Trophoblast cell (in vitro differentiated cells and primary cell): ENCODE data around the gene AGBL1.

Source experiments
- DNase-seq, 2 donors: peaks; one replicate each; pipeline ENCODE4 v3.0.0-alpha.2; 2016
- H2AFZ ChIP-seq: 2 replicates; pipeline ENCODE4 v1.6.1; 2013; ENCODE audit warnings: low read length, moderate library complexity, mild to moderate bottlenecking; ENCODE audit not compliant: insufficient read depth, poor library complexity
- H2AK5ac ChIP-seq: 2 replicates; pipeline ENCODE4 v1.6.1; 2013; ENCODE audit warnings: mild to moderate bottlenecking, low read length
- H2BK120ac ChIP-seq: 2 replicates; pipeline ENCODE4 v1.6.1; 2013; ENCODE audit warnings: low read length, mild to moderate bottlenecking, moderate library complexity; ENCODE audit not compliant: insufficient read depth, poor library complexity
- H2BK12ac ChIP-seq: 2 replicates; pipeline ENCODE4 v1.6.1; 2013; ENCODE audit warnings: mild to moderate bottlenecking, low read length, moderate library complexity
- H2BK5ac ChIP-seq: 2 replicates; pipeline ENCODE4 v1.6.1; 2013; ENCODE audit warnings: low read length, low read depth, moderate library complexity, mild to moderate bottlenecking; ENCODE audit not compliant: poor library complexity
- H3K14ac ChIP-seq: 2 replicates; pipeline ENCODE4 v1.6.1; 2013; ENCODE audit warnings: mild to moderate bottlenecking, low read length
- H3K18ac ChIP-seq: 2 replicates; pipeline ENCODE4 v1.6.1; 2013; ENCODE audit warnings: mild to moderate bottlenecking, low read length
- H3K23ac ChIP-seq: 2 replicates; pipeline ENCODE4 v1.6.1; 2013; ENCODE audit warnings: low read length
- H3K27ac ChIP-seq: 2 replicates; pipeline ENCODE4 v1.5.1; 2013; ENCODE audit warnings: low read depth, mild to moderate bottlenecking, inconsistent platforms, low read length, moderate library complexity
- H3K27me3 ChIP-seq: 2 replicates; pipeline ENCODE4 v1.6.1; 2013; ENCODE audit warnings: inconsistent platforms, mild to moderate bottlenecking, low read length, moderate library complexity; ENCODE audit not compliant: insufficient read depth
- H3K36me3 ChIP-seq, 2 experiments: 1 replicate in 1 of 2; 2 replicates in 1 of 2; pipeline ENCODE4 v1.6.1; 2013; ENCODE audit warnings: low read length in 2 of 2, mild to moderate bottlenecking in 2 of 2, moderate library complexity in 1 of 2; ENCODE audit not compliant: insufficient read depth in 2 of 2, control insufficient read depth in 1 of 2
- H3K4ac ChIP-seq: 2 replicates; pipeline ENCODE4 v1.6.1; 2013; ENCODE audit warnings: low read depth, mild to moderate bottlenecking, low read length, moderate library complexity
- H3K4me1 ChIP-seq, 2 experiments: 1 replicate in 1 of 2; 2 replicates in 1 of 2; pipeline ENCODE4 v1.6.1; 2013; ENCODE audit warnings: low read length in 2 of 2, mild to moderate bottlenecking in 2 of 2, moderate library complexity in 1 of 2; ENCODE audit not compliant: insufficient read depth in 2 of 2, control insufficient read depth in 1 of 2
- H3K4me2 ChIP-seq: 2 replicates; pipeline ENCODE4 v1.6.1; 2013; ENCODE audit warnings: inconsistent platforms, mild to moderate bottlenecking, low read length, moderate library complexity
- H3K4me3 ChIP-seq: 2 replicates; pipeline ENCODE4 v1.5.1; 2013; ENCODE audit warnings: mild to moderate bottlenecking, low read depth, low read length, inconsistent platforms
- H3K79me1 ChIP-seq: one replicate; pipeline ENCODE4 v1.6.1; 2013; ENCODE audit warnings: low read length
- H3K79me2 ChIP-seq: 2 replicates; pipeline ENCODE4 v1.6.1; 2013; ENCODE audit warnings: low read length, mild to moderate bottlenecking; ENCODE audit not compliant: control insufficient read depth, insufficient read depth, poor library complexity
- H3K9ac ChIP-seq: 2 replicates; pipeline ENCODE4 v1.6.1; 2013; ENCODE audit warnings: mild to moderate bottlenecking, low read length
- H3K9me3 ChIP-seq: 2 replicates; pipeline ENCODE4 v1.6.1; 2013; ENCODE audit warnings: low read depth, mild to moderate bottlenecking, control low read depth, inconsistent platforms, low read length; ENCODE audit not compliant: insufficient read depth
- H4K12ac ChIP-seq: 2 replicates; pipeline ENCODE4 v1.6.1; 2013; ENCODE audit warnings: low read depth, mild to moderate bottlenecking, low read length, moderate library complexity
- H4K8ac ChIP-seq: 2 replicates; pipeline ENCODE4 v1.6.1; 2013; ENCODE audit warnings: low read depth, mild to moderate bottlenecking, low read length, moderate library complexity
- H4K91ac ChIP-seq: one replicate; pipeline ENCODE4 v1.6.1; 2013; ENCODE audit warnings: low read depth, mild to moderate bottlenecking, low read length, moderate library complexity
- WGBS: extraction: QIAGEN DNeasy Blood & Tissue Kit; methylation state at CpG from one replicate; pipeline ENCODE4 v1.1.7; 2013; ENCODE audit warnings: missing lambda C conversion rate; ENCODE audit not compliant: insufficient read length, insufficient coverage; ENCODE audit errors: extremely low coverage; 5-methylcytosine and 5-hydroxymethylcytosine counted together

AGBL1 gene

DNA sequence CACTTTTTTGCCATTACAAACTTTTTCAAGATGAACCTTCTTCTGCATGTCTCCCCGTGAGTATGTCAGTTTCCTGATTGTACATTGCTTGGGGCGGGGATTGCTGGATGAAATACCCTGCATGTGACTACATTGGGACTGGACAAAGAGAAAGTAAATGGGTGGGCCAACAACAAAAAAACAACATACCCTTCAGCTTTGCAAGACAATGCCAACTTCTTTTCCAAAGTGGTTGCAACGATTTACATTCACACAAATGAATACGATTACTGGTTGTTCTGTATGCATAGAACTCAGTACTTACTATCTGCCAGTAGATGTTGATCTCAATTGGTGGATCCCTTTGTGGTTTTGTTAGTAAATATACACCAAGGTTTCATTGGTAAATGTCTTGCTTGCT, 908.4 kb downstream of the AGBL1 start:
- no peaks in the 10 kb centered on the region for H3K36me3 ChIP-seq
- H3K18ac ChIP-seq, result no peak overlapping the region
- H3K4me3 ChIP-seq, result no peak overlapping the region
- DNase-seq, result no peak
- no peak overlapping the region for H2BK12ac ChIP-seq
- no peaks in the 10 kb centered on the region for H3K4me1 ChIP-seq
- H3K14ac ChIP-seq, result no peak overlapping the region
- H4K12ac ChIP-seq, result no peak overlapping the region
- WGBS, result no CpG with 5 or more reads among the region's 4 CpGs
- no peak overlapping the region for H4K8ac ChIP-seq
- H3K9ac ChIP-seq, result no peak overlapping the region
- no peak overlapping the region for H3K4me2 ChIP-seq
- no peak overlapping the region for H4K91ac ChIP-seq
- no peaks in the 10 kb centered on the region for H3K79me2 ChIP-seq
- no peaks in the 10 kb centered on the region for H3K9me3 ChIP-seq
- H3K79me1 ChIP-seq, result no peaks in the 10 kb centered on the region
- no peak overlapping the region for H2AFZ ChIP-seq
- no peak overlapping the region for H2BK5ac ChIP-seq
- H3K23ac ChIP-seq, result no peak overlapping the region
- H2BK120ac ChIP-seq, result no peak overlapping the region
- no peak overlapping the region for H2AK5ac ChIP-seq
- H3K27ac ChIP-seq, result no peak overlapping the region
- no peak overlapping the region for H3K4ac ChIP-seq
- no peaks in the 10 kb centered on the region for H3K27me3 ChIP-seq

DNA sequence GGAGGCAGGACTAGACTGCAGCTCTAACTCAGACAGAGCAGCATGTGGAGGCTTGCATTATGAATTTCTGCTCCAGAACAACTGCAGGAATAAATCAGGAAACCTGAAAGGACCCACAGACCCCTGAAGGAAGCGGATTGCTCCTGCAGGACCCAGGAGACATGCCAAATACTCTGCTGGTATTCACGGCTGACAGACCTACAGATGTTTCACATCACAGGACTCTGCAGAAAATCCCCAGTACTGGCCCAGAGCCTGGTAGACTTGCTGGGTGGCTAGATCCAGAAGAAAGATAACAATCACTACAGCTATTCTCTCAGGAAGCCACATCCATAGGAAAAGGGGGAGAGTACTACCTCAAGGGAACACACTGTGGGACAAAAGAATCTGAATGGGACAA, 942.1 kb downstream of the AGBL1 start:
- no peak overlapping the region for H2BK5ac ChIP-seq
- H3K79me1 ChIP-seq, result no peaks in the 10 kb centered on the region
- H3K4me3 ChIP-seq, result no peak overlapping the region
- no peak overlapping the region for H4K12ac ChIP-seq
- no peak for DNase-seq
- WGBS, result no CpG with 5 or more reads among the region's 2 CpGs
- H3K14ac ChIP-seq, result no peak overlapping the region
- no peak overlapping the region for H2AFZ ChIP-seq
- H2AK5ac ChIP-seq, result no peak overlapping the region
- H4K8ac ChIP-seq, result no peak overlapping the region
- H3K27me3 ChIP-seq, result no peaks in the 10 kb centered on the region
- H3K4ac ChIP-seq, result no peak overlapping the region
- H3K23ac ChIP-seq, result no peak overlapping the region
- H4K91ac ChIP-seq, result no peak overlapping the region
- H3K36me3 ChIP-seq, result no peaks in the 10 kb centered on the region
- no peak overlapping the region for H3K9ac ChIP-seq
- H3K9me3 ChIP-seq, result no peaks in the 10 kb centered on the region
- H3K79me2 ChIP-seq, result no peaks in the 10 kb centered on the region
- no peak overlapping the region for H3K4me2 ChIP-seq
- no peak overlapping the region for H3K18ac ChIP-seq
- no peak overlapping the region for H2BK120ac ChIP-seq
- peaks cover 0 to 2% of the 10 kb centered on the region in 2 experiments for H3K4me1 ChIP-seq
- no peak overlapping the region for H2BK12ac ChIP-seq
- H3K27ac ChIP-seq, result no peak overlapping the region

DNA sequence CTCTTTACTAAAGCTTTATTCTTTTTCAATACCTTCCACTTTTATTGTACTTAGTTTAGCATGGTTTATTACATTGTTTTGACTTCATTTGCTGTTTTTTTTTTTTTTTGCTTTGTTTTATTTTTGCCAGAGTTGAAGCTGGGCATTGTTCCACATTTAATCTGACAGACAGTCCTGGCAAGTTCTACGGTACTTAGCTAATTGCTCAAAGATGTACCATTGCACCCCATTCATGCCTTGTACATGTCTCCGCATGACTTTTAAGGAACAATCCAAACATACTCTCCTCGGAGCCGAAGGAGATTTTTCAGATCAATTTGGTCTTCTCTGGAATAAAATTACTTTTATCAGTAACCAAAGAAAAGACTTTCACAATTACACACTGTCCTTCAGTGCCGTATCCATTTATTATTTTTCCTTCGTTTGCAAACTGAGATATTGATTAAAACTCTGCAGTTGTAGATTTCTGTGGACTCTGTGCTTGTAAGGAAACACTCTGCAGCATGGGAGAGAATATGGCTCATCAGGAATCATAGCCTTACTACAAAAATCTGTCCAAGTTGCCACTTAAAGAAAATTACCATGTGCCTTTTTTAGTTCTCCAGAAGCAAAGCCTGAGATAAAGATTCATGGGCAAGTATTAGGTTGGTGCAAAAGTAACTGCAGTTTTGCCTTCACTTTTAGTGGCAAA, 952.0 kb downstream of the AGBL1 start:
- Histone ChIP-seq H4K12ac (no peak overlapping the region), H3K27me3 (no peaks in the 10 kb centered on the region), H3K36me3 (no peaks in the 10 kb centered on the region), H3K18ac (no peak overlapping the region), H3K79me2 (no peaks in the 10 kb centered on the region), H3K27ac (no peak overlapping the region), H2BK5ac (no peak overlapping the region), H3K23ac (no peak overlapping the region), H2BK12ac (no peak overlapping the region), H4K91ac (no peak overlapping the region), H3K9me3 (no peaks in the 10 kb centered on the region), H2BK120ac (no peak overlapping the region), H3K4ac (no peak overlapping the region), H3K4me2 (peak overlapping the region; percentile 40), H3K4me3 (no peak overlapping the region), H3K4me1 (no peaks in the 10 kb centered on the region), H2AFZ (no peak overlapping the region), H3K79me1 (no peaks in the 10 kb centered on the region), H2AK5ac (no peak overlapping the region), H4K8ac (no peak overlapping the region), H3K14ac (no peak overlapping the region), H3K9ac (no peak overlapping the region)
- no CpG with 5 or more reads among the region's 6 CpGs for WGBS
- DNase-seq, result no peak

DNA sequence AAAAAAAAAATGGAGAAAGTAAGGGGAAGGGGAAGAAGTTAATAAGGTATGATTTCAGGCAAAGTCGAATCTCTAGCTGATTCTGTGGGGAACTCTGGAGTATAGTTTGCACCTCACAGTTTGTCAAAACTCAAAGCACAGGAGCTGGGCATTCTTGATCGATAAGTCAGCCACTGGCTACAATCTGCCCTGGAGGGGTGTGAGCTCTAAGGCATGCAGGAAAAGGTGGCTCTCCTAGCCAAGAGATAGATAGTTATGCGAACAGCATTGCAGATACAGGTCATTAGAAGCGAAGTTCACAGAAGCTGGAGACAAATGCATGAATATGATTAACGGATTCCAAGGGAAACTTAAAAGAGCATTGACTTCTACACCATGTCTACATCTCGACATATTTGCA, 952.6 kb downstream of the AGBL1 start:
- Histone ChIP-seq H2AFZ (no peak overlapping the region), H2BK12ac (no peak overlapping the region), H4K91ac (no peak overlapping the region), H2BK120ac (no peak overlapping the region), H3K9me3 (no peaks in the 10 kb centered on the region), H2AK5ac (no peak overlapping the region), H3K4ac (no peak overlapping the region), H3K14ac (no peak overlapping the region), H3K79me1 (no peaks in the 10 kb centered on the region), H4K8ac (no peak overlapping the region), H3K4me2 (peak overlapping the region; percentile 40), H3K4me3 (no peak overlapping the region), H3K36me3 (no peaks in the 10 kb centered on the region), H3K18ac (no peak overlapping the region), H3K23ac (no peak overlapping the region), H3K9ac (no peak overlapping the region), H3K4me1 (no peaks in the 10 kb centered on the region), H2BK5ac (no peak overlapping the region), H3K79me2 (no peaks in the 10 kb centered on the region), H4K12ac (no peak overlapping the region), H3K27me3 (no peaks in the 10 kb centered on the region), H3K27ac (no peak overlapping the region)
- WGBS, result no CpG with 5 or more reads among the region's 6 CpGs
- peak; percentile 33 to 79 for DNase-seq
